Uterus (tissue), 2 donors: ENCODE results near the gene DLST.

Experiments used
- CTCF ChIP-seq, 4 experiments: fragments of 200-600 bp in 2 of 4; fragments of 450-650 bp in 2 of 4; sonication (generic) in 2 of 4; IDR thresholded peaks; one replicate each; pipeline ENCODE4 v1.5.1; 2016 to 2019; ENCODE audit warnings: antibody characterized with exemption in 4 of 4, mild to moderate bottlenecking in 2 of 4, moderate library complexity in 1 of 4
- POLR2A ChIP-seq, 2 donors: fragments of 450-650 bp; IDR thresholded peaks; one replicate each; pipeline ENCODE4 v1.6.1; 2016; ENCODE audit warnings: antibody characterized with exemption in 2 of 2, mild to moderate bottlenecking in 1 of 2, moderate library complexity in 1 of 2

GRCh38 chr14:74917646-74918081 is 35.9 kb downstream of the DLST start:
- TF ChIP-seq CTCF (IDR thresholded peaks at IDR 0.05): no peak
- no peak for TF ChIP-seq POLR2A (IDR thresholded peaks at IDR 0.05)
